Cerebellar cortex (tissue), 1 donor: ENCODE measurements around the gene MOG.

ENCODE experiments used
- DNase-seq: peaks from one replicate; pipeline ENCODE4 v3.0.0-alpha.2; 2015; ENCODE audit warnings: low spot score

The MOG gene

GRCh38 chr6:29676981-29677601, 20.2 kb downstream of the MOG start:
- peak; percentile 16 for DNase-seq

GRCh38 chr6:29678114-29678513, 21.2 kb downstream of the MOG start:
- no peak for DNase-seq

- DNase-seq, result no peak
Observed at GRCh38 chr6:29679962-29680361, 23.1 kb downstream of the MOG start.

DNA sequence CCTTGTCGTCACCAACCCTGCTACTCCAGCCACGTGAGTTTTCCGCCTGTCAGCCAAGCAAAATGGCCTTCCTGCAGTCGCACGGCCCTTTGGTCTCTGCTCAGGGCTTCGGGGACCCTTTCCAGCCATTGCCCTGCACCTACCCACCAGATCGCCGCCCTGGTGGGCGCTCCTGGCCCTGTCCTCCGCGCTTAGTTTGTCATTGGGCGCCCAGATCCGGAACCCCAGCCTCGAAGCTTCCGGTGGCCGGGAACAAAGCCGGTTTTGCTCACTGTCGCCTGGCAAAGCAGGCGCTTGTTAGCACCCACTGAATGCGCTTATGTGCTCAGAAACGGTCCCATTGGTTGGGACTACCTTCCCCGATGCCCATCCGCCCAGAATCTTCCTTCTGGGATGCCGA, 23.5 kb downstream of the MOG start:
- DNase-seq, result no peak

GRCh38 chr6:29680904-29681303, 24.0 kb downstream of the MOG start, which contains the start of gene ZFP57:
Gene ZFP57 (minus strand): TSS chr6:29681152. CDS start chr6:29677003, 4,149 bp downstream.
- DNase-seq, result no peak

DNA sequence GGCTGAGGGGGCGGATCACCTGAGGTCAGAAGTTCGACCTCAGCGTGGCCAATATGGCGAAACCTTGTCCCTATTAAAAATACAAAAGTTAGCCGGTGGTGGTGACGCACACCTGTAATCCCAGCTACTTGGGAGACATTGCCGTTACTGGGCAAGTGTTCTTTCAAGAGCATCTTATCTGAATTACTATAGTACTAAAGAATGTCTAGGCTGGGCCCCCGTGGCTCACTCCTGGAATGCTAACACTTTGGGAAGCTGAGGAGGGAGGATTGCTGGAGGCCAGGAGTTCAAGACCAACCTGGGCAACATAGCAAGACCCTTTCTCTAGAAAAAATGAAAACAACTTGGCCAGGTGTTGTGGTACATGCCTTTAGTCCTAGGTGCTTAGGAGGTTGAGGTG, 24.9 kb downstream of the MOG start:
- no peak for DNase-seq

GRCh38 chr6:29685718-29686326, 28.9 kb downstream of the MOG start:
- no peak for DNase-seq

DNA sequence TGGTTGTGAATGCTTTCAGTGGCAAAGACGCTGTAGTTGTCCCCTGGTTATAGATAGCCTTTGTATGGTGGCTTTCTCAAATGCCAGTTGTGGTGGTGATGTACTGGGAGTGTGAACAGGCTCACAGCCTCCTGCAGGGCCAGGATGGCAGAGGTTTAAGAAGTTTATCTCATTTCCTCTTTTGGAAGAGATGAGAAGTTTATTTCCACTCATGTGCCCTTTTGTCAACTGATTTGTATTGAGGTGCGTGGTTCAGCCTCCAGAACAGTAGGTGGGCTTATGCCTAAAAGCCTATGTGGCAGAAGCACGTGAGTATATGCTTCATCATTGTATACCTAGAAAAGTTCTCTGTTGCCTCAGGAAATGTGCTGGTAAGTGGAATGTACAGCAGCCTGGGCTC, 37.7 kb downstream of the MOG start:
- DNase-seq, result no peak

- peak; percentile 11 for DNase-seq
Observed at GRCh38 chr6:29696147-29697125, 39.5 kb downstream of the MOG start.

- peak; percentile 43 for DNase-seq
Observed at GRCh38 chr6:29702519-29703103, 45.7 kb downstream of the MOG start.

DNA sequence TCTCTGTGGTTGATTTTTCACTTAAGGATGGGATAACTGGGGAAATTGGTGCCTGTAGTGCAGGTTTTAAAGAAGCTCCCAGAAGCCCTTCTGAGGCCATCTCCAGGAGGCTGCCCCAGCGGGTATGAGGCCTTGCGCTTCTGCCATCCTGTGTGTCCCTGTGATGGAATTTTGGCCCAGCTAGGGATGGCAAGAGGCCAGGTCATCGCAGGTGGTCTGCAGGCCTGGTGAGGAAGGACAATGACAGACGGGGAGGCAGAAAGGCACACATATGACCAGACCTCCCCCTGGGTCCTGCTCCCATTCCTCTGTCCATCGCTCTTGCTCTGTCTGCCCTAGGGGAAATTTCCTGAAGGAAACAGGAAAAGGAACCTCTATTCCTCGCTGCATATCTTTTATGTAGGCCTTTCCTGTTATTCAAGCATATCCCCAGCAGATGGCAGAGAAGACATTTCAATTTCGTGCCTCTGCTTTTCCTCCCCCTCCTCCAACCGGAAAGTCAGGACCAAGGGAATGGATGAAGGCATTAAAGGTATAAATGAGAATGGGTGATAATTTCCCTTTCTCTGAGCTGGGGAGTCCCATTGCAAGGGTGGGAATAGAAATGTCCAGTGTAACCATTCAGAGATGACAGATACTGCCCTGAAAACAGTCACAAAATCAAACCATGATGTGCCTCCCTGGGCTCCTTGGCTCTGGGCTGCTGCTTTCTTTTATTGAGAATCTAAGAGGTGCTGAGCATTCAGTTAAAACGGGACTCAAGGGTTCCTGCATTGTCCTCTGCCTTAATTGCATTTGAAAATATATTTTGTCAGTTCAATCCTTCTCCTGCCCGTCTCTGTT, 48.7 kb downstream of the MOG start:
- DNase-seq, result peak; percentile 86

GRCh38 chr6:29708432-29709179, 51.7 kb downstream of the MOG start:
- DNase-seq, result no peak

GRCh38 chr6:29709188-29709587, 52.3 kb downstream of the MOG start:
- DNase-seq, result no peak

DNA sequence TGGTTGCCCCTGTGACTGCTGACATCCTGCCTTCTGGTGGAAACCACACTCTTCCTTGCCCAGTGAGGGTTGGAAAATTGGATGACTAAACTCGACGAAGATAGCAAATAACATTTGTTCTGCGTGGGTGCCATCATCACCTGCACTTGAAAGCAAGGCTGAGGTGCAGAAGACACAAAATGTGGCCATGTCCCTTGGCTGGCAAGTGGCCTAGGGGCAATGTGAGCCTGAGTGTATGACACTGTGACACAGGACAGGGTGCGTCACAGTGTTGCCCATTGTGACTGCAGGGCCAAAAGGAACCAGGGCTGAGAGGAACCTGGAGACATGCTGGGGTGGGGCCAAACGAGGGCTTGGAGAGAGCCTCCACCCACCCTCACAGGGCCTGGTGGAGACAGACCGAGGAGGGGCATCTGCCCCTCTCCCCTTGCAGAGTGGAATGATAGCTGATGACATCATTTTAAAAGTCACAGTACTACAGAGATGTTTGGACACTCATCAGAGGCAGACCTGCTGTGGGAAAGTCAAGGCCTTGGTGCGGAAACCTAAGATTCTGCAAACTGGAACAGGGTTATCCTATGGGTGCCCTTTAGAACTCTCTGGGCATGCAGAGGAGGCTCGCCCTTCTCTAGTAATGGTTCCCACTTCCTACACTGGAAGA, 53.5 kb downstream of the MOG start:
- no peak for DNase-seq

- DNase-seq, result no peak
Observed at GRCh38 chr6:29720863-29721262, 64.0 kb downstream of the MOG start.
